Vagina (tissue), 2 donors: ENCODE measurements around the gene TM7SF2. TPM values are rescaled to one million over a fixed set of nuclear protein-coding genes. Genes with fewer than 3 reads are reported as not detected.

ENCODE experiments used
- DNase-seq, 2 donors: peaks; one replicate each; pipeline ENCODE4 v3.0.0-alpha.2; 2017; ENCODE audit errors: extremely low spot score in 2 of 2
- H3K27ac ChIP-seq: fragments of 200-600 bp; sonication (generic); one replicate; pipeline ENCODE4 v1.5.1; 2019
- H3K27me3 ChIP-seq: fragments of 200-600 bp; sonication (generic); one replicate; pipeline ENCODE4 v1.5.1; 2019
- H3K36me3 ChIP-seq, 2 donors: fragments of 200-600 bp; sonication (generic); one replicate each; pipeline ENCODE4 v1.5.1; 2017 to 2019
- H3K4me1 ChIP-seq: fragments of 200-600 bp; sonication (generic); one replicate; pipeline ENCODE4 v1.5.1; 2019
- H3K4me3 ChIP-seq, 2 donors: fragments of 200-600 bp; sonication (generic); 1 replicate in 1 of 2; 2 replicates in 1 of 2; pipeline ENCODE4 v1.5.1; 2016 to 2019
- H3K9me3 ChIP-seq: fragments of 200-600 bp; sonication (generic); one replicate; pipeline ENCODE4 v1.5.1; 2019
- POLR2A ChIP-seq, 2 donors: fragments of 450-650 bp; IDR thresholded peaks; one replicate each; pipeline ENCODE4 v1.6.1; 2017; ENCODE audit warnings: antibody characterized with exemption in 2 of 2, mild to moderate bottlenecking in 2 of 2, moderate library complexity in 2 of 2
- POLR2AphosphoS5 ChIP-seq, 2 donors: sonication (generic); formaldehyde crosslinking; IDR thresholded peaks; one replicate each; pipeline ENCODE4 v1.9.0; 2017; ENCODE audit warnings: antibody characterized with exemption in 2 of 2, mild to moderate bottlenecking in 2 of 2, low read depth in 1 of 2; ENCODE audit not compliant: insufficient read depth in 1 of 2
- intact Hi-C: fragments of 100-400 bp; cut with DNase I; formaldehyde crosslinking; loops from one replicate; pipeline ENCODE4 v1.15.1; 2023
- total RNA-seq: library from RNA; depleted of rRNA; stranded (reverse); fragments of >200 nt; gene quantifications from one replicate; pipeline ENCODE4 v1.2.3, GENCODE V29; 2016
- TF ChIP-seq, protein P1 (sequence below), 3 experiments: fragments of 450-650 bp in 2 of 3; fragments of 200-600 bp in 1 of 3; sonication (generic) in 1 of 3; IDR thresholded peaks; one replicate each; pipeline ENCODE4 v1.5.1; 2017 to 2019; ENCODE audit warnings: antibody characterized with exemption in 3 of 3, mild to moderate bottlenecking in 2 of 3, moderate library complexity in 2 of 3

TM7SF2 gene
- total RNA-seq, 1 donor from 2014 or later = 37.6 TPM

DNA sequence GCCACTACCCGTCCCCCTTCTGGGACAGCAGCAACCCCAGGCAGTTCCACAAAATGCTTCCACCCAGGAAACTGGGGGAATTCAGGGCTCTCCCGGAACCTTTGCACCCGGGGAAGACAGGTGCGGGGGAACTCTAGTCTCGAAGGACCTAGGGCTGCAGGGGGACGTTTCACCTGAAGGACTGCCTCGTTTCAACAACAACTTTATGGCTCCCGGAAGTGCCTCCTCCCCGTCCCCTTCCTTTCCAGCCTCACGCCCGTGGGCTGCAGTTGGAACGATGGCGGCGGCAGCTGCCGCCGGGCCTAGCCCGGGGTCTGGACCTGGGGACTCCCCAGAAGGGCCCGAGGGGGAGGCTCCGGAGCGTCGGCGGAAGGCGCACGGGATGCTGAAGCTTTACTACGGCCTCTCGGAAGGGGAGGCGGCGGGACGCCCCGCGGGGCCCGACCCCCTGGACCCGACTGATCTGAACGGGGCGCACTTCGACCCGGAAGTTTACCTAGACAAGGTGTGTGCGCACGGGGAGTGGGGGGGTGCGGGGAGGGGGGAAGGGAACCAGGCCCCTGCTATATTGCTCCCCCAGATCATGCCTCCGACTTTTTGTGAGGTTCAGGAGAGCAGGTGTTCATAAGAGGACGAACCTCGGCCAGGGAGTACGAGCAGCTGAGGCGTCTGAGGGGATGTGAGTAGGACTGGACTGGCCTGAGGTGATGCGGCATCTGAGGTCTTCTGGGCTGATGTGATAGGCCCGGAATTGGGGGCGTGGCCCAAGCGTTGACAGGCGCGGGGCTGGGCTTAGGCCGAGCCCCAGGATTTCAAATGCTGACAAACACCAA, 15.5 kb upstream of the TM7SF2 start, which contains the start of gene VPS51:
Gene VPS51, plus strand, starts transcription at position 241 of the 833 bp plus-strand sequence. Its CDS starts 37 bp downstream, at position 278.
- Histone ChIP-seq H3K27me3 (no peaks in the 10 kb centered on the region), H3K36me3 (peaks cover 0 to 14% of the 10 kb centered on the region in 2 donors), H3K27ac (peak within 1 kb of the TSS; percentile 81), H3K4me3 (peak within 1 kb of the TSS; percentile 75 to 82), H3K4me1 (peaks cover 27% of the 10 kb centered on the region), H3K9me3 (no peaks in the 10 kb centered on the region)
- DNase-seq = no peak
- intact Hi-C loops = no loop called here
- peak in 1 of 2 donors; percentile 27 for TF ChIP-seq POLR2A (IDR thresholded peaks at IDR 0.05)
- TF ChIP-seq, protein P1, sequence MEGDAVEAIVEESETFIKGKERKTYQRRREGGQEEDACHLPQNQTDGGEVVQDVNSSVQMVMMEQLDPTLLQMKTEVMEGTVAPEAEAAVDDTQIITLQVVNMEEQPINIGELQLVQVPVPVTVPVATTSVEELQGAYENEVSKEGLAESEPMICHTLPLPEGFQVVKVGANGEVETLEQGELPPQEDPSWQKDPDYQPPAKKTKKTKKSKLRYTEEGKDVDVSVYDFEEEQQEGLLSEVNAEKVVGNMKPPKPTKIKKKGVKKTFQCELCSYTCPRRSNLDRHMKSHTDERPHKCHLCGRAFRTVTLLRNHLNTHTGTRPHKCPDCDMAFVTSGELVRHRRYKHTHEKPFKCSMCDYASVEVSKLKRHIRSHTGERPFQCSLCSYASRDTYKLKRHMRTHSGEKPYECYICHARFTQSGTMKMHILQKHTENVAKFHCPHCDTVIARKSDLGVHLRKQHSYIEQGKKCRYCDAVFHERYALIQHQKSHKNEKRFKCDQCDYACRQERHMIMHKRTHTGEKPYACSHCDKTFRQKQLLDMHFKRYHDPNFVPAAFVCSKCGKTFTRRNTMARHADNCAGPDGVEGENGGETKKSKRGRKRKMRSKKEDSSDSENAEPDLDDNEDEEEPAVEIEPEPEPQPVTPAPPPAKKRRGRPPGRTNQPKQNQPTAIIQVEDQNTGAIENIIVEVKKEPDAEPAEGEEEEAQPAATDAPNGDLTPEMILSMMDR (IDR thresholded peaks at IDR 0.05) = peak in 1 of 3 experiments; percentile 12
- TF ChIP-seq POLR2AphosphoS5 (IDR thresholded peaks at IDR 0.05; ENCODE audit: insufficient read depth in 1 of 2, low read depth in 1 of 2) = peak; percentile 86 to 99

DNA sequence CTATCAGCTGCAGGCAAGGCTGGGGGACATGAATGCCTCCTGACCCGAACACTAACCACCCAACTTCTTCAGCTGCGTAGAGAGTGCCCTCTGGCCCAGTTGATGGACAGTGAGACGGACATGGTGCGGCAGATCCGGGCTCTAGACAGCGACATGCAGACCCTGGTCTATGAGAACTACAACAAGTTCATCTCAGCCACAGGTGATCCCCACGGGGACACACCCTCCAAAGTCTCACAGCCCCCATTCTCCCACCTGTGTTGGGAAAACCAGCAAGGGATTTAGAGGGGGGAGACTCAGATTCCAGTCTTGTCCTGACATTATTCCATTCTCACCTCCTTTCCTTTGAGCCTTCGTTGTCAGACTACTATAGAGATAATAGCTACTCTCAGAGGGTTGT, 14.7 kb upstream of the TM7SF2 start:
- intact Hi-C loops = no loop called here
- H3K36me3 ChIP-seq = peaks cover 0 to 14% of the 10 kb centered on the region in 2 donors
- DNase-seq = no peak
- TF ChIP-seq, protein P1 (IDR thresholded peaks at IDR 0.05) = no peak
- TF ChIP-seq POLR2AphosphoS5 (IDR thresholded peaks at IDR 0.05; ENCODE audit: insufficient read depth in 1 of 2, low read depth in 1 of 2) (no peak), POLR2A (IDR thresholded peaks at IDR 0.05) (no peak)
- peak overlapping the region; percentile 75 to 82 for H3K4me3 ChIP-seq
- H3K27ac ChIP-seq = peak overlapping the region; percentile 81
- no peaks in the 10 kb centered on the region for H3K27me3 ChIP-seq
- H3K9me3 ChIP-seq = no peaks in the 10 kb centered on the region
- H3K4me1 ChIP-seq = peaks cover 27% of the 10 kb centered on the region

DNA sequence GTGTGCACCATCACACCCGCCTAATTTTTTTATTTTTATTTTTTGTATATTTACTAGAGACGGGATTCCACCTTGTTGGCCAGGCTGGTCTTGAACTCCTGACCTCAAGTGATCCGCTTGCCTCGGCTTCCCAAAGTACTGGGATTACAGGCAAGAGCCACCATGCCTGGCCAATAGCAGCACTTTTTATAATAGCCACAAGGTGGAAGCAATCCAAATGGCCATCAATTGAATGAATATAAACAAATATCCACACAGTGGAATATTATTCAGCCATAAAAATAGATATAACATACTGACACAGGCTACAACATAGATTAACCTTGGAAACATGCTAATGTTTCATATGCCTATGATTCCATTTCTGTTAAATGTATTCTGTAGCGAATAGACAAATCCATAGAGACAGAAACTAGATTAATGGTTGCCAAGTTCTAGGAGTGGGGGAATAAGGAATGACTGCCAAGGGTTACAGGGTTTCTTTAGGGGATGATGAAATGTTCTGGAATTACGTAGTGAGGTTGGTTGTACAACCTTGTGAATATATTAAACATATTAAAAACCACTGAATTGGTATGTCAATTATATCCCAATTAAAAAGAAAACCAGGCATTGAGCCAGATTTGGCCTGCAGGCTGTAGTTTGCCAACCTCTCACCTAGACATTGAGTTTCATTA, 10.9 kb upstream of the TM7SF2 start:
- TF ChIP-seq POLR2A (IDR thresholded peaks at IDR 0.05) = no peak
- TF ChIP-seq, protein P1 (IDR thresholded peaks at IDR 0.05) = no peak
- no peak for TF ChIP-seq POLR2AphosphoS5 (IDR thresholded peaks at IDR 0.05; ENCODE audit: insufficient read depth in 1 of 2, low read depth in 1 of 2)
- H3K4me1 ChIP-seq = peaks cover 28% of the 10 kb centered on the region

GRCh38 chr11:65102142-65103095, 9.3 kb upstream of the TM7SF2 start:
- Histone ChIP-seq H3K36me3 (peaks cover 0 to 12% of the 10 kb centered on the region in 2 donors), H3K27ac (peak overlapping the region; percentile 1), H3K27me3 (no peaks in the 10 kb centered on the region), H3K4me3 (no peak overlapping the region), H3K9me3 (no peaks in the 10 kb centered on the region), H3K4me1 (peaks cover 19% of the 10 kb centered on the region)
- TF ChIP-seq POLR2A (IDR thresholded peaks at IDR 0.05) (no peak), POLR2AphosphoS5 (IDR thresholded peaks at IDR 0.05; ENCODE audit: insufficient read depth in 1 of 2, low read depth in 1 of 2) (no peak)
- TF ChIP-seq, protein P1 (IDR thresholded peaks at IDR 0.05) = no peak
- intact Hi-C loops = no loop called here
- DNase-seq = no peak

More for the DNA sequence above, 10.9 kb upstream of the TM7SF2 start:
- H3K36me3 ChIP-seq = peaks cover 0 to 14% of the 10 kb centered on the region in 2 donors
- intact Hi-C loops = no loop called here
- no peaks in the 10 kb centered on the region for H3K9me3 ChIP-seq
- no peak overlapping the region for H3K27ac ChIP-seq
- no peaks in the 10 kb centered on the region for H3K27me3 ChIP-seq
- H3K4me3 ChIP-seq = no peak overlapping the region
- no peak for DNase-seq
